Inflammatory macrophage treated with lipopolysaccharide for 1 hour (primary cell): Measurements from ENCODE around the gene RAD1.

ENCODE experiments used
- DNase-seq, 2 donors: peaks; one replicate each; pipeline ENCODE4 v3.0.0-alpha.2; 2020 to 2022

RAD1 gene

GRCh38 chr5:34915856-34916192 is 520 bp upstream of the RAD1 start:
- DNase-seq: peak in 1 of 2 donors; percentile 5

- peak in 1 of 2 donors; percentile 7 for DNase-seq
Observed at GRCh38 chr5:34914671-34915138, 599 bp downstream of the RAD1 start.

GRCh38 chr5:34913072-34913471 is 2.2 kb downstream of the RAD1 start:
- DNase-seq: no peak

- no peak for DNase-seq
Observed at GRCh38 chr5:34905564-34905963, 9.7 kb downstream of the RAD1 start.

GRCh38 chr5:34903260-34903659 is 12.0 kb downstream of the RAD1 start:
- no peak for DNase-seq

- DNase-seq: no peak
Observed at GRCh38 chr5:34900652-34901051, 14.7 kb downstream of the RAD1 start.

- DNase-seq: no peak
Observed at GRCh38 chr5:34899066-34899465, 16.2 kb downstream of the RAD1 start.

- peak; percentile 27 to 60 for DNase-seq
Observed at GRCh38 chr5:34898258-34898895, 16.9 kb downstream of the RAD1 start.

GRCh38 chr5:34897646-34898045 is 17.7 kb downstream of the RAD1 start:
- DNase-seq: no peak

GRCh38 chr5:34895641-34896419 is 19.5 kb downstream of the RAD1 start:
- no peak for DNase-seq

- no peak for DNase-seq
Observed at GRCh38 chr5:34894716-34895115, 20.6 kb downstream of the RAD1 start.

- DNase-seq: no peak
Observed at GRCh38 chr5:34892414-34892813, 22.9 kb downstream of the RAD1 start.

- DNase-seq: no peak
Observed at GRCh38 chr5:34891981-34892380, 23.3 kb downstream of the RAD1 start.

- no peak for DNase-seq
Observed at GRCh38 chr5:34889394-34889793, 25.9 kb downstream of the RAD1 start.

GRCh38 chr5:34886392-34887119 is 28.7 kb downstream of the RAD1 start:
- no peak for DNase-seq

- no peak for DNase-seq
Observed at GRCh38 chr5:34881246-34881645, 34.1 kb downstream of the RAD1 start.

GRCh38 chr5:34876275-34876674 is 39.0 kb downstream of the RAD1 start:
- DNase-seq: no peak

GRCh38 chr5:34870382-34870781 is 44.9 kb downstream of the RAD1 start:
- DNase-seq: no peak

GRCh38 chr5:34869256-34869655 is 46.0 kb downstream of the RAD1 start:
- DNase-seq: no peak

GRCh38 chr5:34868791-34869190 is 46.5 kb downstream of the RAD1 start:
- DNase-seq: no peak

GRCh38 chr5:34867660-34868059 is 47.6 kb downstream of the RAD1 start:
- DNase-seq: no peak

GRCh38 chr5:34866989-34867471 is 48.3 kb downstream of the RAD1 start:
- no peak for DNase-seq

- DNase-seq: no peak
Observed at GRCh38 chr5:34865091-34865490, 50.2 kb downstream of the RAD1 start.

- no peak for DNase-seq
Observed at GRCh38 chr5:34863946-34864345, 51.4 kb downstream of the RAD1 start.
